GM23248 (cell line): Measurements from ENCODE around the gene SOBP. TPM values are rescaled to one million over a fixed set of nuclear protein-coding genes. Genes with fewer than 3 reads are reported as not detected.

ENCODE experiments used
- DNase-seq: peaks from one replicate; pipeline ENCODE4 v3.0.0-alpha.2; 2015
- H2AFZ ChIP-seq: fragments of 200-600 bp; sonication (generic); 2 replicates; pipeline ENCODE4 v1.6.1; 2016; ENCODE audit warnings: antibody characterized with exemption
- H3F3A ChIP-seq: fragments of 200-600 bp; sonication (generic); 2 replicates; pipeline ENCODE4 v1.6.1; 2016; ENCODE audit warnings: mild to moderate bottlenecking, antibody characterized with exemption, mixed run types; ENCODE audit not compliant: insufficient read depth
- H3K27ac ChIP-seq: fragments of 200-600 bp; sonication (generic); 2 replicates; pipeline ENCODE4 v1.5.1; 2016; ENCODE audit warnings: mild to moderate bottlenecking
- H3K27me3 ChIP-seq: fragments of 200-600 bp; sonication (generic); replicated peaks from 2 replicates; pipeline ENCODE4 v1.6.1; 2016; ENCODE audit warnings: mild to moderate bottlenecking; ENCODE audit not compliant: insufficient read depth
- H3K36me3 ChIP-seq: fragments of 200-600 bp; sonication (generic); 2 replicates; pipeline ENCODE4 v1.6.1; 2016; ENCODE audit warnings: low read depth, mild to moderate bottlenecking
- H3K4me1 ChIP-seq: fragments of 200-600 bp; sonication (generic); 2 replicates; pipeline ENCODE4 v1.6.1; 2016; ENCODE audit warnings: mild to moderate bottlenecking; ENCODE audit not compliant: insufficient read depth
- H3K4me2 ChIP-seq: fragments of 200-600 bp; sonication (generic); one replicate; pipeline ENCODE4 v1.6.1; 2016; ENCODE audit warnings: mild to moderate bottlenecking; ENCODE audit not compliant: unreplicated experiment
- H3K4me3 ChIP-seq: fragments of 200-600 bp; sonication (generic); 2 replicates; pipeline ENCODE4 v1.5.1; 2016; ENCODE audit warnings: mild to moderate bottlenecking
- H3K79me2 ChIP-seq: fragments of 200-600 bp; sonication (generic); 2 replicates; pipeline ENCODE4 v1.6.1; 2016; ENCODE audit warnings: mild to moderate bottlenecking; ENCODE audit not compliant: insufficient read depth
- H3K9ac ChIP-seq: fragments of 200-600 bp; sonication (generic); 2 replicates; pipeline ENCODE4 v1.6.1; 2016; ENCODE audit warnings: mild to moderate bottlenecking
- H3K9me2 ChIP-seq: fragments of 200-600 bp; sonication (generic); 2 replicates; pipeline ENCODE4 v1.6.1; 2016; ENCODE audit warnings: mixed run types, mild to moderate bottlenecking, moderate library complexity; ENCODE audit not compliant: insufficient read depth
- H3K9me3 ChIP-seq: fragments of 200-600 bp; sonication (generic); one replicate; pipeline ENCODE4 v1.6.1; 2017; ENCODE audit warnings: low read depth
- H4K20me1 ChIP-seq: fragments of 200-600 bp; sonication (generic); 2 replicates; pipeline ENCODE4 v1.6.0; 2016; ENCODE audit not compliant: insufficient read depth
- EZH2 ChIP-seq: fragments of 200-600 bp; sonication (generic); IDR thresholded peaks from 2 replicates; pipeline ENCODE4 v1.6.1; 2018; ENCODE audit warnings: antibody characterized with exemption, mild to moderate bottlenecking; ENCODE audit not compliant: insufficient read depth, poor library complexity, severe bottlenecking
- EZH2phosphoT487 ChIP-seq: fragments of 200-600 bp; sonication (generic); IDR thresholded peaks from 2 replicates; pipeline ENCODE4 v1.6.1; 2018; ENCODE audit warnings: antibody characterized with exemption, moderate library complexity, mild to moderate bottlenecking, low read depth; ENCODE audit not compliant: insufficient read depth
- WGBS, 2 experiments: methylation state at CpG; one replicate each; pipeline ENCODE4 v1.1.6; 2015 to 2017; ENCODE audit warnings: low lambda C conversion rate in 2 of 2, low coverage in 1 of 2; ENCODE audit errors: missing lambda C conversion rate in 2 of 2; 5-methylcytosine and 5-hydroxymethylcytosine counted together
- in situ Hi-C: fragments of 300-500 bp; cut with MboI; formaldehyde crosslinking; loops from 2 replicates; pipeline ENCODE4 v1.15.0; 2020
- polyA plus RNA-seq: library from polyadenylated mRNA; unstranded; fragments of >200 nt; fragmentation: Nextera tagmentation; extraction: Ambion mirVana; gene quantifications from 2 replicates; pipeline ENCODE4 v1.2.1, GENCODE V29; 2016
- total RNA-seq: library from RNA; depleted of rRNA; stranded (reverse); fragments of >200 nt; shearing (Covaris generic); gene quantifications from 2 replicates; pipeline ENCODE4 v1.2.3, GENCODE V29; 2014; rRNA removed

Gene SOBP
- total and polyA plus RNA-seq, 2 experiments from 2014 or later = 0.38 to 0.97 TPM

DNA sequence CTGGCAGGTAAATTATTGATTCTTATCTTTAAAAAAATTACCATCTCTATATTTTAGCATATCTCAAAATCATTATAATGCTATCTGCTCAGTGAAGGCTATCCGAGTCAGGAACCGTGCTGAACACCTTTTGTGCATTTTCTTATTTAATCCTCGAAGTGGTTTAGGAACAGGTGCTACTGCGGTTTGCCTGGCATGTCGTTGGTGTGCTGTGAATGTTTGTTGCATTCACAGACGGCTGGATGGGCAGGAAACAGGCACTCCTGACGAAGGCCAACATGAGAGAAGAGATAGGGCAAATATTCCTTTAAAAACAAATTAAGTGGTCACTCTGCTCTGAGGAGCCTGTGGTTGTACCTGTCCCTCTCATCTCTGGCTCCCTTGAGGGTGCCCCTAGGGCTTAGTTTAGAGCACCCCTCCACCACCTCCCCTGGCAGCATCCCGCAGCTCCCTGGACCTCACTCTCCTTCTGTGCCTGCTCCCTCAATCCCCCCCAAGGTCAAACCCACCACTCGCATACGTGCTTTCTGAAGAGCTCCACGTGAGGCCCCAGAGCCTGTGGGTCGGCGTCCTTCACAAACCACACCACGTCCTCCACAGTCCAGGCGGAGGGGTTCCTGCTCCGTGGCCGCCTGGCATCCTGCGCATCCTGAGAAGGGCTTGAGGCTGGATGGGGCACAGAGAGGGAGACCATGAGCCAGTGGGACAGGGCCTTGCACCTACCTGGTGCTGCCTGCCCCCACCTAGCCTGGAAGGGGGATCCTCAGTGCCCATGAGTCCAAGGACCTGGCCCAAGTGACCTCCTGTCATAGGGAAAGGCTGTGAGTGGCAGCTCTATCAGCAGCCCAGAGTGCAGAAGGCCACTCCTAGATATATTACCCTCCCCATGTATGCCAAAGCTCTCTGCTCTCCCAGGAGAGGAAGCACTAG is 217.7 kb downstream of the SOBP start:
- H3K9me2 ChIP-seq = no peaks in the 10 kb centered on the region
- in situ Hi-C loops = no loop called here
- no peak overlapping the region for H3K4me2 ChIP-seq
- H3K4me3 ChIP-seq = no peak overlapping the region
- DNase-seq = no peak
- H3K9ac ChIP-seq = no peak overlapping the region
- peaks cover 15% of the 10 kb centered on the region for H3K4me1 ChIP-seq
- H3F3A ChIP-seq = no peaks in the 10 kb centered on the region
- H4K20me1 ChIP-seq = no peaks in the 10 kb centered on the region
- no peaks in the 10 kb centered on the region for H3K9me3 ChIP-seq
- H3K27ac ChIP-seq = no peak overlapping the region
- no peaks in the 10 kb centered on the region for H3K27me3 ChIP-seq
- TF ChIP-seq EZH2 = no peak
- TF ChIP-seq EZH2phosphoT487 = no peak
- H3K36me3 ChIP-seq = no peaks in the 10 kb centered on the region
- no peaks in the 10 kb centered on the region for H3K79me2 ChIP-seq
- WGBS, 2 experiments = 91% methylated on average over 18 of the region's 18 CpGs
- H2AFZ ChIP-seq = no peak overlapping the region

DNA sequence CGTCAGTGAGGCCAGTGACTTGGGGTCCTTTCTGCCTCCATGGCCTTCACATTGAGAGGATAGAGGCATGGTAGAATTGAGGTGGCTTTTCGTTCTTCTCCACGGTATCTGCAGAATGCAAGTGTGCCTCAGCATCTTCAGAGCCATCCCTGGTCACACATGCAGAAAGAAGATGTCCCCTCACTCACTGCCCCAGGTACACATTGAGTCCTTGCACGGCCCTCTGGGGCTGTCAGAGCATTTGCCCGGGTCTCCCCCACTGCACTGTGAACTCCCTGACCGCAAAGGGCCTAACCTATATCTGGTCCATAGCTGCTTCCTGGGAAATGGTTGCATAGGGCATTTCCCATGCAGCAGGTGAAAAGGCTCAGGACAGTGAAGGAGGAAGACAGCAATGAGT is 218.5 kb downstream of the SOBP start:
- Histone ChIP-seq H3K4me2 (no peak overlapping the region), H4K20me1 (no peaks in the 10 kb centered on the region), H2AFZ (no peak overlapping the region), H3K9me2 (no peaks in the 10 kb centered on the region), H3K27me3 (no peaks in the 10 kb centered on the region), H3K4me3 (no peak overlapping the region), H3K36me3 (no peaks in the 10 kb centered on the region), H3K79me2 (no peaks in the 10 kb centered on the region), H3K4me1 (peaks cover 21% of the 10 kb centered on the region), H3K9me3 (no peaks in the 10 kb centered on the region), H3K9ac (no peak overlapping the region), H3K27ac (no peak overlapping the region), H3F3A (no peaks in the 10 kb centered on the region)
- no peak for TF ChIP-seq EZH2phosphoT487
- TF ChIP-seq EZH2 = no peak
- in situ Hi-C loops = no loop called here
- 67 to 68% methylated on average over 6 of the region's 6 CpGs for WGBS, 2 experiments
- no peak for DNase-seq

- TF ChIP-seq EZH2phosphoT487 = no peak
- no peak for TF ChIP-seq EZH2
- no peaks in the 10 kb centered on the region for H3K79me2 ChIP-seq
- no peaks in the 10 kb centered on the region for H3K27me3 ChIP-seq
- no peaks in the 10 kb centered on the region for H3F3A ChIP-seq
- no peak overlapping the region for H3K27ac ChIP-seq
- no peaks in the 10 kb centered on the region for H4K20me1 ChIP-seq
- no peak overlapping the region for H3K4me3 ChIP-seq
- no peak for DNase-seq
- no peaks in the 10 kb centered on the region for H3K9me2 ChIP-seq
- H2AFZ ChIP-seq = no peak overlapping the region
- no peak overlapping the region for H3K4me2 ChIP-seq
- in situ Hi-C loops = no loop called here
- no peaks in the 10 kb centered on the region for H3K9me3 ChIP-seq
- H3K9ac ChIP-seq = no peak overlapping the region
- WGBS, 2 experiments = 88 to 91% methylated on average over 7 of the region's 7 CpGs
- peaks cover 13% of the 10 kb centered on the region for H3K4me1 ChIP-seq
- no peaks in the 10 kb centered on the region for H3K36me3 ChIP-seq
Observed at GRCh38 chr6:107709341-107709740, 219.4 kb downstream of the SOBP start.

Other genes starting within 250 kb of the SOBP start
- gene PDSS2, start 30.6 kb upstream of the SOBP start, total RNA-seq = 10.3 and 12.5 TPM in 2 replicates
- gene PDSS2, start 30.6 kb upstream of the SOBP start, polyA plus RNA-seq = 9.9 and 11.4 TPM in 2 replicates